Stimulated activated CD4-positive, alpha-beta T cell treated with anti-CD3 and anti-CD28 coated beads, Interleukin-12 subunit alpha, Interleukin-12 subunit beta, amount 100 ng/mL, for 48 hours (primary cell): ENCODE measurements around the gene C11orf91.
"Not testable (repeated sequence)": the region's sequence is repeated elsewhere in the genome, so short reads cannot be mapped to it uniquely, and the experiment has no call there.

Source experiments
- DNase-seq, 3 donors: peaks; one replicate each; pipeline ENCODE4 v3.0.0-alpha.2; 2020; ENCODE audit warnings: low read depth in 2 of 3, low spot score in 1 of 3

C11orf91 gene

DNA sequence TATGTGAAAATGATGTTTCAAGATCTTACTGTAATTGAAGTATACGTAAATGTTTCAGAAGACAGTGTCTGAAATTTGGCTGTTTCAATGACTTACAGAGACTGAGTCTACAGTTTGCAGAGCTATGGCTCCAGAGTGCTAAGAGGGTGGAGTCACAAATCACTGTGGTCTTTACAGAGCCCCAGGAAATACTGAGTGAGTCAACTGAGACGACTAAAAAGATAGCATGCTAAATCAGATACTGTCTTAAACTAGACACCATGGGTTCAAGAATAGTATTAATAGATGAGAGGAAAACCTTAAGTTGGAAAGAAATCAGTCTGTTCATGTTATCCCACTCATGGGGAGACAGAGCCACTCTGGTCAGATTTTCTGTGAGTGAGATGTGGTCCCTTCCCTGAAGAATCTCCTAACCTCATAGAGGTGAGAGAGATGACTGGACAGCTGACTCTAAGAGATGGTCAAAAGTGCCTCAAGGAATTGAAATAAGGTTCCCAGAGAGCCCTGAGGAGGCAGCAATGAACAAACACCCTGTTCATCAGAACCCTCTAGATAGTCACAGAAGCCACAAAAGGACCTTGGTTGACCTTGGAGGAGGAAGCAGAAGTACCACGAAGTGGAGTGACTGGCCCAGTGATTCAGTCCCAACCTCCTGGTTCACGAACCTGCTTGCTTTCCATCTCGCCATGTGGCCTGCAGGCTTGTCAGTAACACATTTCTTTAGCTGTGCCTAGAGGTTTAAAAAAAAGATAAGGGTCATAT, 30.2 kb downstream of the C11orf91 start:
- DNase-seq: no peak

DNA sequence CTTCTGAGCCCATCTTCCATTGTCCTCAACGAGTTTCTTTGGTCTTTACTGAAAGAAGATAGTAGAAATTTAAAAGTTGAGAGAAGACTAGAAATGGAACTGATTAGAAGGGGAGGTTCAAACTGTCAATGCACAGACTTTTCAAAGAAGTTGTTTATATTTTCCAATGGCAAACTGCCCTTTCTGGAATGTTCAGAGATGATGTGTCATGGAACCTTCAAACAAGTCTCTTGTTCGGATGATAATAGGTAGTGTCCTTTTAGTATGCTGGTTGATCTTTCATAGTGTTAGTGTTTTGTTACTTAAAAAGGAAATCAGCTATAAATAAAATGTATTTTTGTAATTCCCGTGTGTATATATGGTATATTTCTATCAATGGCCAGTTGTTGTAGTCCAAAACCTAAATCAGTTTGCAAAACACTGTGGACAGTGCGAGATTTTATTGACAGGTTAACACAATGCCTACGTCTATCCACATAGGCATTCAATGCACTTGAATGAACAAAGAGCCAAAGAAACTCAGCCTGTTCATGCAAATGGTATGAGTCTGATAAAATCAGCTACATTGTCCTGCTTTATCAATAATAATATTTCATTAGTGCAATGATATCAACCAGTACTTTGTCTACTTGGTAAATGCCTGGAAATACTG, 30.9 kb downstream of the C11orf91 start:
- DNase-seq: no peak

DNA sequence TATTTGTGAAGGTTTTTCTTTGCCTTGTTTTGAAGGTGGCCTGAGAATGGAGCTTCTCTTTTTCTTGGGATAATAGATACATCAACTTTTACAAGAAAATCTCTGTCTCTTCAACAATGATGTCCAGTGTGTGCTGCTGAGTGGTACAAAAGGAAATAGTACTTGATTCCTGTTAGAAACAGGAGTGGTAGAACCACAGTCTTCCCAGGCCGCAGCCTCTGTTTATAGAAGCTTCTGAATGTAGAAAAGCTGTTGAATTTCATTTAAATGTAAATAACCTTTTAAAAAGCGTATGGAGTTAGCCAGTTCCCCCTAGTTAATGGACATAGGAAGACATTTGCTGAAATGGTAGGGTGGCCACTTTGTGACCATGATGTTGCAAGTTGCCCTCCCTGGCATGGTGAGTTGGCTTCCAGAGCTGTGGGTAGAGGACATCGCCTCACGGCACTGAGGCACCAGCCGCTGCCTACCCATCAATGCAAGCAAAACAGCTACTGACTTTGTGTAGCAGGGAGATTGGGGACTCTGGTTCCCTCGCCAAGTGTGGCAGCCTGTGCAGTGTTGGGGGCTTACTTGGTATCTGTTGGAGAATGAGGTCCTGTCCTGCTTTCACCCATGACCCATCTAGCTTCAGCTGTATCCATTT, 31.6 kb downstream of the C11orf91 start:
- DNase-seq: no peak

DNA sequence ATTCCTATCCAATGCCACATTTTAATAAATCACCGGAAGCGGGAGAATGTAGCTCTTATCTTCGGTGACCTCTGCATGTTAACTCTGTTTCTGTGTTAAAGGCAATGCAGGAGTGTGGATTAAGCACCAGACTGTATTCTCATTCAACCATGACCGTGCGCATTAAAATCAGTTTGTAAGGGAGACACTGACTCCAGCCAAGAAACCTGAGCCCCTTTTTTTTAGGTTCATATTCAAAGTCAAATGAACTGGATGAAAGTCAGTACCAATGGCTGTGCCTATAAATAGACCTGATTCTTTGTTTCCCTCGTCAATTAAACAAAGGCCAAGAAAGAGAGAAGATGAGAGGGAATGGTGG, 32.2 kb downstream of the C11orf91 start:
- no peak for DNase-seq

DNA sequence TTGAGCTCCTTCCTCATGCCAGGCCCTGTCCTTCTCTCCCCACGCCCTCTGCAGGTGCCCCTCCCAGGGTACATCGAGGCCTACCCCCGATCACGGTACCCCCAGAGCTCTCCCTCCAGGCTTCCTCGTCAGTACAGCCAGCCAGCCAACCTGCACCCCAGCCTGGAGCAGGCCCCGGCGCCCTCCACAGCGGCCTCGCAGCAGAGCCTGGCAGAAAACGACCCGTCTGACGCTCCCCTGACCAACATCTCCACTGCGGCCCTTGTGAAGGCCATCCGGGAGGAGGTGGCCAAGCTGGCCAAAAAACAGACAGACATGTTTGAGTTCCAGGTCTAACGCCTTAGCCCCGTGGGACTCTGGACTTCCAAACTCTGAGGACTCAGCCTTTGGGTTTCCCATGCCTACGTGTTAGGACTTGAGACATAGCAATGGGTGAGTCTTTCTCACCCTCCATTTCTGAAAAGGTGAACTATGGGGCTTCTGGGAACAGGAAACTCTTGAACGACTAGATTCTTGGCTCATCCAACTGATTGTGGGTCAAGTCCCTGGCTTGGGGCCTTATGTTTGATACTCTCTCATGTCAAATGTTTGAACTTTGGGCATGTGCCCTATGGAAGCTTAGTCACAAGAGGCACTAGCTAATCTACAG, 32.7 kb downstream of the C11orf91 start:
- no peak for DNase-seq

DNA sequence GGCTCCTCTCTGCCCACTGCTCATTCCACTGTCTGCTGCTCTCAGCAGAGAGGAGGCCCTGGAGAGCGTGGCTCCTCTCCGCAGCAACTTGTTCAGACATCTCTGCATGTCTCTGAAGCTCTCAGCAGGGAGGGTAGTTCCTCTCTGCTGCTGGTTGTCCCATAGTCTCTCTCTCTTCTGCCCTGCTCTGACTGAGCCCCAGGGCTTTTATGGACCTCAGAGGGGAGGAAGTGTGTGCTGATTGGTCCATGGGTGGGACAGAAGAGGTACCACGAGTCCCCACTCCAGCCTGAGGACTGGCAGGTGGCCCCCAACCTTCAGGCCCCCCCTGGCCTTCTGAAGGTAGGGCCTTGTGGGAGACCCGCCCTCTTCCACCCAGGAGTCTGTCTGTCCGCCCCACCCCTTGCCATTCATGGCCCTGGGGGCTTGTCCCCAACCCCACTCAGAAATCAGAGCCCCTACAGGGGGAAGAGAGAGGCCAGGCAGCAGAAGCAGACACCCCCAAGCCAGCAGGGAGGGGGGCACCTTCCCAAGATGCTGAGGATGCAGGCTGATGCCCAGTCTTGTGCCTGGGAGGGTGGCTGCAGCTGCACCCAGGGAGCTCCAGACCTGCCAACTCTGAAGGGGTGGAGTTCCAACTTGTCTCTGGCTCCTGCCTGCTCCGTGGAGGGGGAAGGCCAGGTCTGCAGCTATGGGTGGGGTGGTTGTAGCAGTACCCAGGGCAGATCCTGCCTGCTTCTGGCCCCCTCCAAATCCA, 35.1 kb downstream of the C11orf91 start:
- DNase-seq: no peak

DNA sequence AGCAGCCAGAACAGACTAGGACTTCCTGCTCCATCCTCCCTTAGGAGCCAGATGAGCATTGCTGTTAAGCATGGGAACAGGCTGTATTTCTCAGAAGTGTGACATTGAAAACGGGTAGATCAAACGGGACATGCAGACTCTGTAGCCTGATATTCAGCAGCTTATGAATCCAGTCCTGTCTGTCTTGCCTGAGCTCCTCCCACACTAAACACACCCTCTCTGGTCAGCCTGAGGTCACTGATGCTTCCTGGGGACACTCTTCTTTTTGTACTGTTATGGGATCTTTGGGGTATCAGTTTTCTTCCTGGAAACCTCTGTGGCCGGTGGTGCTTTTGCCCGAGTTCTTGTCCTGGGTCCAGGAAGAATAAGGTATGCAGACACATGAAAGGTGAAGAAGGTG, 35.8 kb downstream of the C11orf91 start:
- DNase-seq: no peak

DNA sequence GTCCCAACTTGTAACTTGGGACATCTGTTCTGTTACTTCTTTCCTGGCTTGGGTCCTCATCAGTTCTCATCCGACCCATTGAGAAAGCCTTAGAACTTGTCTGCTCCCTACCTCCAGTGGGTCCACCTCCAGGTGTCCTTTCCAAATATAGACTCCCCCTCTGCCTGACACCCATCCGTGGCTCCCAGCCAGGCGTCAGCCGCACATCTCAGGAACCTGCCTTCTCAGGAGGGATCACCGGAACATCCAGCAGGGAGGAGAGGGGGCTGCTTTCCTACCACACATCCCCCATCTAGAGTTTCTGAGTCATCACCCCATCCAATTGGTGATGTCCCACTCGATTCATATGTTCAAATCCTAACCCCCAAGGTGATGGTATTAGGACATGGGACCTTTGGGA, 36.5 kb downstream of the C11orf91 start:
- no peak for DNase-seq

DNA sequence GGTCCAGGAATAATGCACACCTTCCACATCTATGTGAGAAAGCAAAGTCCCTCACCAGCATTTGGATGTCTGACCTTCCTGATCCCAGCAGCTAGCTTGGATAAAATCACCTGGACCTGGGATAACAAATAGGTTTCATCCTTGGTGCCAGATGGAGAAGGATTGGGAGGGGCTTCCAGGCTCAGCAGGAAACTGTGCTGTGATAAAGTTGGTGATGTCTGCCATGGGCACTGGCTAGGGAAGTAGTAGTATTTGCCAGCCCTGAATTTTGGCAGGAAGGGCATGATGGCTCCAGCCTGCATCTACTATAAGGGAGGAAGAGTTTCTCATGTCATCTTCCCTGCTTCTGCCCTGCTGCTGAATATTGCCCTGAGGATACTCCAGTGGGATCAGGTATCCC, 37.5 kb downstream of the C11orf91 start:
- DNase-seq: no peak

DNA sequence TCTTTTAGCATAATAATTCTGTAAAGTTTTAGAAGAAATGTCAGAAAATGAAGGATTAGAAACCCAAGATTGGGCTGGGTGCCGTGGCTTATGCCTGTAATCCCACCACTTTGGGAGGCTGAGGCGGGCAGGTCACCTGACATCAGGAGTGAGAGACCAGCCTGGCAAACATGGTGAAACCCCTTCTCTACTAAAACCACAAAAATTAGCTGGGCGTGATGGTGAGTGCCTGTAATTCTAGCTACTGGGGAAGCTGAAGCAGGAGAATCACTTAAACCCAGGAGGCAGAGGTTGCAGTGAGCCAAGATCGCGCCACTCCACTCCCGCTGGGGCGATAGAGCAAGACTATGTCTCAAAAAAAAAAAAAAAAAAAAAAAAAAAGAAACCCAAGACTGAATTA, 39.1 kb downstream of the C11orf91 start:
- DNase-seq: not testable (repeated sequence)

DNA sequence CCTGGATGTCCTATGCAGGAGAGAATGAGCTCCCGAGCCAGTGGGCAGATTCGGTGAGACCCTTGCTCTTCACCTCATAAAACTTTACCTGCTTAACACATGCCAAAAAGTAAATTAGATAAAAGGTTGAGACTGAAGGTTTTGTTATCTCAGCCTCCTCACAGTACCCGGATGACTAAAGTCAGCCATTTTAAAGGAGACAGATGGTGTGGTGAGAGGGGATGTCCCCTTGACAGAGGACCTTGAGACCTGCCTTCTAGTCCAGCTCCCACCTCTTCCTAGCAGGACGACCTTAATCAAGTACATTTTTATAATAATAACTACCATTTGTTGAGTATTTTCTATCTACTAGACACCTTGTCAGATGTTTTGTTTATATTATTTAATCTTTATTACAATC, 39.7 kb downstream of the C11orf91 start:
- no peak for DNase-seq

DNA sequence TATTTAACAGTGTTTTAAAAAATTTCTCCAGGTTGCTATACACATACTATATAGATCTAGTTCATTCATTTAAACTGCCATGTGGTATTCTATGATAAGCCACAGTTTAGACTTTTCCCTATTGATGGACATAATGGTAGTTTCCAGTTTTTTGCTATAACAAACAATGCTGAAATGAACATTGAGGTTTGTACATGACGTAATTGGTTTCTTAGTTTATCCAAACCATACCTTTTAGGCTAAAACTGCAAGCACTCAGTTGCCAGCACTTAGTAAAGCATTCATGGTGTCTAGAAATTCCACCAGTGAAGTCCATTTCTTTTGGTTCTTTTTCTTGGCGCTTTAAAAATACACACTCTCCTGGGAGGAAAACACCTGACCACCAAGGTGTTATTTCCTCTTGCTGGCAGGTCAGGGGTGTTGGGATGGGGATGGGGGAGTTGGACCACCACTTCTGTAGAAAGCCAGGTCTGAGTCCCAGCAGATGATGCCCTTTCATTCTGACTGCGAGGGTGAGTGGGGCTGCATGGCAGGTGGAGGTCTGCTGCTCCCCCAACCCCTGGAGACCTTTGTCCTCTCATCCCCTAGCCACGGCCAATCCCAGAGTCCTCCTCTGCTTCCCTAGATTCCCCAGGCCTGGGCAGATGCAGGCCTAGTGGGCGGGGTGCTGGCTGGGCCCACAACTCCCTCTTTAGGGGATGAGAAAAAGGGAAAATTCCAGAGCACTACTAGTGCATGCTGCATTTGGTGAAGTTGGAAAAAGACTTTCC, 41.1 kb downstream of the C11orf91 start:
- DNase-seq: no peak

DNA sequence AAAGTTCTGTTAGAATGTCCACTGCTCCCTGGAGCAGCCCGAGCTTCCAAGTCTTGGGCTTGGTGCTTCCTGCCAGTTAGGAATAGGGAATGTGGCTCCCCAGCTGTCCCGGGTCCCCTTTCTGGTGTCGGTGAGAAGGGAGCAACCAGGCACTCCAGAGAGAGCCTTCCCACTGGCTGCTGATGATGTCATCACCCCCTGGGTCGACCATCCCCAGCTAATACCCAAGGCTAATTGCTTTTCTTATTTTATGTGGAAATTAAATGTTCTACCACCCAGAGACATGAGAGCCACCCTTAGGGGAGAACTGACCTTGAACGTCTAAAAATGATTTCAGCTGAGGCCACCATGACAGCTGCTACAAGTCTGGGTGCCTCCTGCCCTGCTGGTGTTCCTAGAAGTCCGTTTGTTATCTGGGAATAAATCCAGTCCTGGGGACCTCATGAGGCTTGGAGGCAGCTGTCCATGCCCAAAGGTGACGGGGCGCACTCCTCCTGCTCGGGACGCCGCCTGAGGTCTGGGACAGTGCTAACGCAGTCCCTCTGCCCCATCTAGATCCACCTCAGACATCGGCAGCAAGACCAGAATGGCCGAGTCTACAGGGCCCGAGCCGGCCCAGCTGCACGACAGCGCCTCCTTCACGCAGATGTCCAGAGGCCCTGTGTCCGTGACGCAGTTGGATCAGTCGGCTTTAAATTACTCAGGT, 42.3 kb downstream of the C11orf91 start:
- no peak for DNase-seq

DNA sequence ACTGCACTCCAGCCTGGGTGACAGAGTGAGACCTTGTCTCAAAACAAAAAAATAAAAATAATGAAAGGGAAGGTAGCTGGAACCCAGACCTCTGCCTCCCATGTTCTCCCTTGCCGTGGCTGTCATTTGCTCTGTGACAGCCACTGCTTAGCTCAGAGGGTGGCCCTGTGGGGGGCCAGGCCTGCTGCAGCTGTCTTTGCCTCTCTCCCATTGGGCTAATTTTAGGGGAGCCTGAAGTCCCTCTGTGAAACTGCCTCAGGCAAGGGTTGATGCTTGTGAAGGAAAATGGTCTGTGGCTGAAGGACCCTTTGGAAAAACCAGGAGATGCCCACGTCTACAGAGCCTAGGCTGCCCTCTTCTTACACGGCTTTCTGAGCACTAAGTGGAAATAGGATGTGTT, 42.9 kb downstream of the C11orf91 start:
- DNase-seq: no peak

DNA sequence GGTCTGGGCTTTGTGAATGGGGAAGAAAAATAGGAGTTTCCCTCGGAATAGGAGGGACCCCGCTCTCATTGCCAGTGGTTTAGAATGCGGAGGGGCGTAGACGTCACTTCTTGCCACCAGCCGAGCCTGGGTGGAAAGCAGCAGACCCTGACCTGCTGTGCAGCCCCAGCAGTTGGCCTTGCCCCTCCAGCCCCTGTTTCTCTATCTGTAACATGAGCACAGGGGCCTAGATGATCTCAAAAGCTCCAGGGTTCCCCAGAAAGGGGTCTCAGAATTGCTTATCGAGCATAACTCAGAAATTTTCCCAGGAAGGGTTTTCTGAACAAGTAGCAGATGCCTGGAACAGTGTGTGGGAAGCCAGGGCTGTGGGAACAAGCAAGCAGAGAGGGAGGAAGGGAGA, 43.9 kb downstream of the C11orf91 start:
- DNase-seq: no peak

DNA sequence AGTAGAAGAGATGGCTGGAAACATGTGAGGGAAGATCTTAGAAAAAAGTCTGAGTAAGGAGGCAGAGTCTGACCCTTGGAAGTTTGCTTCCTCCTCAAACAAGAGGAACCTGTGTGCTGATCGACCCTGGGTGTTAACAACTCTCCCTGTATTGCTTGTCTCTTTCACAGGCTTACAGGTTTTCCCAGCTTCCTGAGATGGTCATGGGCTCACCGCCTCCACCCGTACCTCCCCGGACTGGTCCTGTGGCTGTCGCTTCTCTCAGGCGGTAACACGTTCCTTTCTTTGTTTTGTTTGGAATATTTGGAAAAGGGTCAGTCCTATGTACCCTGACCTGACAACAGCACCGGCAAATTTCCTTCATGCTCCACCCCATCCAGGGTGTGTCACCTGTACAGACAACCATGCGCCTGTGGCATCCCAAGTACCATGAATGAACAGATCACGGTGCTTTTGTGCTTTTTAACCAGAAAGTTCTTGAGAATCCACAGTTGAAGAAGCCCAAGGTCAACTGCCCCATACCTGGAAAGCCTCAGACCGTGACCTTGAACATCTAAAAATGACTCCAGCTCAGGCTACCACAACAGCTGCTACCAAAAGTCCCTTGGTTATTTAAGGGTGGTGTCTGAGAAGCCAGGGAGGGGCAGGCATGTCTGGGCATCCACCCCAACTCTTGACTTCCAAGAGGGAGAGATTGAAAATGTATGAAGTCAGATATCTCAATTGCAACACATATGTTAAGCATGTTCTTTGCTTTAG, 44.6 kb downstream of the C11orf91 start:
- no peak for DNase-seq

DNA sequence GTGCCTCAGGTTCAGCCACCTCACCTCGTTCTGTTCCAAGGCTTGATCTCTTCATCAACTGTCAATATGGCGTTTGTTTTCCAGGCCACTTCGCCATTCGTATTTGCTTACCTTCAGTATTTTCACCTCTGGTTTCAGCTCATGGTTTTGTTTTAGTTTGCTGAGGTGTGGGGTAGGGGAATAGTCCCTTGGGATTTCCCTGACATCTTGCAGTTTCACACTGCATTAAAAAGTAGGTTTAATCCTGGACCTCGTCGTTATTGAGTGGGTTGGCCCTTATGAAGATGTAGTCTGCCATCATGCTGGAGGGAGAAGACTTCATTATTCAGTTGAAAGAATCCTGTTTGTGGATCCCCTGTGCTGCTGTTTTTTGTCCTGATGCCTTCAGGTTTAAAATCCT, 46.0 kb downstream of the C11orf91 start:
- DNase-seq: no peak

DNA sequence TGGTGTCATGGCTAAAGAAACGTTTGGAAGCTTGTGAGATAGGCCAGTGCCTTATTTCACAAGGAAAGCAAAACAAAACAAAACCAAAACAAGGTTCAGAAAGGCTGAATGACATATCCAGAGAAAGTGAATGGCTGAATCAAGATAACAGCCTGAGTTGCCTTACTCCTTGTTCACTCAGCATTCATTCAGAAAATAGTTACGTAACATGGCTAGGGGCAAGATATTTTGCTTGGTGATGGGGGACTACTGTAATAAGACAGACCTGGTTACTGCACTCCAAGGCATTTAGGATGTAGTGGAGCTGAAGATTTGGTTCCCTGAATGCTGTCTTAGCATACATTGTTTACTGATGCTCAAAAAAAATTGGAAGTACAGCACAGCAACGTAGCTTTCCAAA, 47.7 kb downstream of the C11orf91 start:
- DNase-seq: no peak

DNA sequence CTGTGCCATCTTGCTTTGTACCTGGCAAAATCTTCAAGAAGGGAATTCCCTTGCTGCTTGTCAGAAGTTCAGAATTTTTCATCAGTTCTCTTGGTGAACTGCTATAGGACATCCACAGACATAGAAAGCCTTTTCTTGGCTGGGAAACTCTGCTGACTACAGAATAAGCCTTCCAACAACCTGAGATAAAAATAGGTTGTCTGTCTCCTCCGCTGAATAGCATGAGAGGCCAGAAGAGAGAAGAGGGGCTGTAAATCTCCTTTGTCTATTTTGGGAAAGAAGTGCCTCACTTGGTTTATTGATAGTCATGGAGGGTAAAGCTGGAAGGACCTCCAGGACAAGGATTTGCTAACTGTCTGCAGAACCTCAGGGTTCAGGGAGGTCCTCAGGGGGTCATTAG, 48.2 kb downstream of the C11orf91 start:
- DNase-seq: no peak
